ENCODE data around the gene ANKRD12.
"Not testable (repeated sequence)": the region's sequence is repeated elsewhere in the genome, so short reads cannot be mapped to it uniquely, and the experiment has no call there.

The ANKRD12 gene

DNA sequence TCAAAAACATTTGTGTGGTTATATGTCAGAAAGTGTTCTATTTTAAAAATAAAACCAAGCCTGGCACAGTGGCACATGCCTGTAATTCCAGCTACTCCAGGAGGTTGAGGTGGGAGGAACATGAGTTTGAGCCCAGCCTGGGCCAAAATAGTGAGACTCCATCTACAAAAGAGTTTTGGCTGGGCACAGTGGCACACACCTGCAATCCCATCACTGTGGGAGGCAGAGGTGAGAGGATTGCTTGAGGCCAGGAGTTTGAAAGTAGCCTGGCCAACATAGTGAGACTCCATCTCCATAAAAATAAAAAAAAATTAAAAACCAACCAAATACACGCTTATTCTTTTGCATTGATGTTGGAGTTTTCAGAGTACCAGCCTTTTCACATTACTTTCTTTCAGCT is 9.6 kb downstream of the ANKRD12 start:
- DNase-seq (ENCODE audit: low read depth), result no peak

DNA sequence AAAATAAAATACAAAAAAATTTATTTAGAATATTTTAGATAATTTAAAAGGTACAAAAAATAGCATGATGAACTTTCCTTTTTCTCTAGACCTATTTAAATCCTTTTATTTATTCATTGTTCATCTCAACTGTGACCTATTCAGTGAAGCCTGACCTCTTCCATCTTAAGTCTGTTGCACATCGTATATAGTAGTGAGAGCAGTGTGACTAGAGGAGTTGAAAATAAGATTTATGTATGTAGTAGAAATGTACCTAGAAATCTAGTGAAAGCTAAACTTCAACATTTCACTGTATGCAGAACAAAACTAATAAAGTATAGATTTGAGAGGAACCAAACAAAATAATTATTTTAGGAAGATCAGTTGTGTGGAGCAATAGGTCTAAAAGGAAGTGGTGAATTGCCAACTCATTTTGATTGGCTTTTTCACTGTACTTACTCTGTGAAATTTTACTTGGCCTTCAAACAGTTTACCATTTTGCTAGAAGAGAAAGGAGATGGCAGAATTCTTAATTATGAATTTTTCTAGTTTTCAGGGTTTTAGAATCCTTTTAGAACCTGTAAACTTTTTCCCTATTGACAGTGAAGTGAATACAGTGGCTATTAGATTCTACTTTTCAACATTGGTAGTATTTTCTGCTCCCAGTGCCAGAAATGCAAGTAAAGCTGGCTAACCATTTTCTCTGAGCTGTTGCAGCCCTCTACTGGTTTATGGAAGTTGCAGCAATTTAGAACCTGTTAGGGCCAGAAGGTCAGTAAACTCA is 11.0 kb downstream of the ANKRD12 start:
- DNase-seq (ENCODE audit: low read depth), result no peak

DNA sequence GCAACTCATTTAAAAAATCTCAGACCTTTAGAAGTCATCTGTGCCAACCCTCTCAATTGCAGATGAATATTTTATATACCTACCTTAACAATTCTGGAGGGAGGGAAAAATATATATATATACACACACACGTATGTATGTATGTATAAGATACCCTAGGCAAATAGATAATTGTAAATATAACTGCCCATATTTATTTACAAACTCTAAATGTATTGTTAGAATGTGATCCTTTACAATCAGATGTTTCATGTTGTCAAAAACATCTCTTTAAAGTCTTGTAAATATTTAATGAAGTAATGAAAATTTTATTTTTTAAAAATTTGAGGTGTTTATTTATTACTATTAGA is 11.6 kb downstream of the ANKRD12 start:
- no peak for DNase-seq (ENCODE audit: low read depth)

DNA sequence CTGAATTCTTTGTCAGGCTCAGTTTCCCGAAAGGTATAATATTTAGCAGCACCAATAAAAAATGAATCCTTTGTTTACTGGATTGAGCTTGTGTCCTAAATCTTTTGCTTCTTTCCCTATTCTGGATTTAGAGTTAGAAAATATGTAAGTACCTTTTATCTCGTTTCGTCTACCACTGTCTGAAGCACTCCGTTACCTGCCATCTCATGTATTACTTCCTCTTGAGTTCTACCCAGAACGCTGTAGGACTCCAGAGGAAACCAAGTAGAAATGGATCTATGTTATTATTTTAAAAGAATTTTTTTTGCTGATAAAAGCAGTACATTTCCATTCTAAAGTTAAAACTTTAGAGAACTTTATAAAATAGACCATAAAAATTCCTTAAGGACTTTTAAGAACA is 13.5 kb downstream of the ANKRD12 start:
- no peak for DNase-seq (ENCODE audit: low read depth)

DNA sequence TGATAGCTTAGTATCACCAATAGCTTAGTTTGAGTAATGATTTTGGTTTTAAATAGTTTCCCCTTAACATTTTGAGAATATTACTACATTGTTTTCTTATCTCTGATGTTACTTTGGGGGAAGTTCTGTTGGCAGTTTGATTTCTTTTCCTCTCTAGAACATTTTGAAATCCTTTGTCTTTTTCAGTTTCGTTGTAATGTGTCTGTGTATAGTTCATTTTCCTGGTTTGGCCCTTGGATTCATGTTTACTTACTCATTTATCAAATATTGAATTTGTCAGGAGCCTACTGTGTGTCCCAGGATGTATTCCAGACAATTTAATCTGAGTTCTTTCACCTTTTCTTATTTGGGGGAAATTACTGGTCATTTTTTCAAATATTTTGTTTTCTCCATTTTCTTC is 16.7 kb downstream of the ANKRD12 start:
- DNase-seq (ENCODE audit: low read depth), result no peak

DNA sequence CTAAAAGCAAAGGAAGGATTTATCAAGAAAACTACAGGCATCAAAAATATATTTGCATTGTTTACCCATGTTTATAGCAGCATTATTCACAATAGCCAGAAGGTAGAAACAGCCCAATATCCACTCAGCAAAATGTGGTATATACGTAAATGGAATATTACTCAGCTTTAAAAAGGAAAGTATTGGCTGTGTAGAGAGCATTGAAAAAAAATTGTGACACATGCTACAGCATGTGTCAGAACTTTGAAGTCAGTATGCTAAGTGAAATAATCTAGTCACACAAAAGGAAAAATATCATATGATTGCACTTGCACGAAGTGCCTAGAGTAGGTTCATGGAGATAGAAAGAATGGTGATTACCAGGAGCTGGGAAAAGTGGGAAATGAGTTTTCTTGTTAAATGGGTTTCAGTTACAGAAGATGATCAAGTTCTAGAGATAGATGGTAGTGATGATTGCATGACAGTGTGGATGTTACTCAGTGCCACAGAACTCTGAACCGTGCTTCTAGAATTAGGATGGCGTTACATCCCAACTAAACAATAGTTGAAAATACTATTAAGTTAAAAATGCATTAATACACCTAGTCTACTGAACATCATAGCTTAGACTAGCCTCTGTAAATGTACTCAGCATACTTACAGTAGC is 20.1 kb downstream of the ANKRD12 start:
- DNase-seq (ENCODE audit: low read depth), result no peak

DNA sequence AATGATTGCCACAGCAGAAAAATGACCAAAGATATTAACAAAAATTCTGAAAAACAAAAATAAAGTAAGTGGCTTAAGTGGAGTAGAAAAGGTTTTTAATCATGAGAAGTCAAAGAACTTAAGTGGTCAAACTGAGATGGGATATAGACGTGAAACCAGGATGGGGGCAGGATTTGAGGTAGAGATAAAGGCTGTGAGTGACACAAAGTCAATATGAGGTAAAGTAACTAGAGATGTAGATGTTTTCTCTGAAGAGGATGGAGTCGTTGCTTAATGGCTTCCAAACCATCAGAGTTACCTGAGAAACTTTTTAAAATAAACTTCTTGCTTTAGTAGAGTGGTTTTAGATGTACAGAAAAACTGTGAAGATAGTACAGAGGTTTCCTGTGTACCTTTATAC is 21.2 kb downstream of the ANKRD12 start:
- no peak for DNase-seq (ENCODE audit: low read depth)

DNA sequence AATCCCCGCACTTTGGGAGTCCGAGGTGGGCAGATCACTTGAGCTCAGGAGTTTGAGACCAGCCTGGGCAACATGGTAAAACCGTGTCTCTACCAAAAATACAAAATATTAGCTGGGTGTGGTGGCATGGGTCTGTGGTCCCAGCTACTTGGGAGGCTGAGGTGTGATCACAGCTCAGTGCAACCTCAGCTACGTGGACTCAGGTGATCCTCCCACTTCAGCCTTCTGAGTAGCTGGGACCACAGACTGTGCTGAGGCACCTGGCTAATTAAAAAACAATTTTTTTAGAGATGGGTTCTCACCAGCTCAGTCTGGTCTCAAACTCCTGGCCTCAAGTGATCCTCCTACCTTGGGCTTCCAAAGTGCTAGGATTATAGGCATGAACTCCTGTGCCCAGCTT is 23.4 kb downstream of the ANKRD12 start:
- DNase-seq (ENCODE audit: low read depth), result no peak

DNA sequence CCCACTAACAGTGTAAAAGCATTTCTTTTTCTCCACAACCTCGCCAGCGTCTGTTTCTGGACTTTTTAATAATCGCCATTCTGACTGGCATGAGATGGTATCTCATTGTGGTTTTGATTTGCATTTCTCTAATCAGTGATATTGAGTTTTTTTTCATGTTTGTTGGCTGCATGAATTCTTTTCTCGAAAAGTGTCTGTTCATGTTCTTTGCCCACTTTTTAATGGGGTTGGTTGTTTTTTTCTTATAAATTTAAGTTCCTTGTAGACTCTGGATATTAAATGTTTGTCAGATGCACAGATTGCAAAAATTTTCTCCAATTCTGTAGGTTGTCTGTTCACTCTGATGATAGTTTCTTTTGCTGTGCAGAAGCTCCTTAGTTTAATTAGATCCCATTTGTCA is 26.1 kb downstream of the ANKRD12 start:
- not testable (repeated sequence) for DNase-seq (ENCODE audit: low read depth)

DNA sequence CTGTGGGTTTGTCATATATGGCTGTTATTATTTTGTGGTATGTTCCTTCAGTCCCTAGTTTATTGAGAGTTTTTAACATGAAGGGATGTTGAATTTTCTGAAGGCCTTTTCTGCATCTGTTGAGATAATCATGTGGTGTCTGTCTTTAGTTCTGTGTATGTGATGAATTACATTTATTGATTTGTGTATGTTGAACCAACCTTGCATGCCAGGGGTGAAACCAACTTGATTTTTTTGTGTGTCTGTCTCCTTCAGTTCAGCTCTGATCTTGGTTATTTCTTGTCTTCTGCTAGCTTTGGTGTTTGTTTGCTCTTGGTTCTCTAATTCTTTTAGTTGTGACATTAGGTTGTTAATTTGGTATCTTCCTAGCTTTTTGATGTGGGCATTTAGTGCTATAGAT is 27.6 kb downstream of the ANKRD12 start:
- not testable (repeated sequence) for DNase-seq (ENCODE audit: low read depth)

DNA sequence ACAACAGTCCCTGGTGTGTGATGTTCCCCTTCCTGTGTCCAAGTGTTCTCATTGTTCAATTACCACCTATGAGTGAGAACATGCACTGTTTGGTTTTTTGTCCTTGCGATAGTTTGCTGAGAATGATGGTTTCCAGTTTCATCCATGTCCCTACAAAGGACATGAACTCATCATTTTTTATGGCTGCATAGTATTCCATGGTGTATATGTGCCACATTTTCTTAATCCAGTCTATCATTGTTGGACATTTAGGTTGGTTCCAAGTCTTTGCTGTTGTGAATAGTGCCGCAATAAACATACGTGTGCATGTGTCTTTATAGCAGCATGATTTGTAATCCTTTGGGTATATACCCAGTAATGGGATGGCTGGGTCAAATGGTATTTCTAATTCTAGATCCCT is 29.3 kb downstream of the ANKRD12 start:
- not testable (repeated sequence) for DNase-seq (ENCODE audit: low read depth)

DNA sequence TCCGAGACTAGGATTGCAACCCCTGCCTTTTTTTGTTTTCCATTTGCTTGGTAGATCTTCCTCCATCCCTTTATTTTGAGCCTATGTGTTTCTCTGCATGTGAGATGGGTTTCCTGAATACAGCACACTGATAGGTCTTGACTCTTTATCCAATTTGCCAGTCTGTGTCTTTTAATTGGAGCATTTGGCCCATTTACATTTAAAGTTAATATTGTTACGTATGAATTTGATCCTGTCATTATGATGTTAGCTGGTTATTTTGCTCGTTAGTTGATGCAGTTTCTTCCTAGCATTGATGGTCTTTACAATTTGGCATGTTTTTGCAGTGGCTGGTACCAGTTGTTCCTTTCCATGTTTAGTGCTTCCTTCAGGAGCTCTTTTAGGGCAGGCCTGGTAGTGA is 32.9 kb downstream of the ANKRD12 start:
- not testable (repeated sequence) for DNase-seq (ENCODE audit: low read depth)

DNA sequence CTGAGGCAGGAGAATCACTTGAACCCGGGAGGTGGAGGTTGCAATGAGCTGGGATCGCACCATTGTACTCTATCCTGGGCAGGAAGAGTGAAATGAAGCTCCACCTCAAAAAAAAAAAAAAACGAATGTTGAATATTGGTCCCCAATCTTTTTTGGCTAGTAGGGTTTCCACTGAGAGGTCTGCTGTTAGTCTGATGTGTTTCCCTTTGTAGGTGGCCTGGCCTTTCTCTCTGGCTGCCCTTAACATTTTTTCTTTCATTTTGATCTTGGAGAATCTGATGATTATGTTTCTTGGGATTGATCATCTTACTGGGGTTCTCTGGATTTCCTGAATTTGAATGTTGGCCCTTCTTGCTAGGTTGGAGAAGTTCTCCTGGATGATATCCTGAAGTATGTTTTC is 35.3 kb downstream of the ANKRD12 start:
- DNase-seq (ENCODE audit: low read depth), result not testable (repeated sequence)

DNA sequence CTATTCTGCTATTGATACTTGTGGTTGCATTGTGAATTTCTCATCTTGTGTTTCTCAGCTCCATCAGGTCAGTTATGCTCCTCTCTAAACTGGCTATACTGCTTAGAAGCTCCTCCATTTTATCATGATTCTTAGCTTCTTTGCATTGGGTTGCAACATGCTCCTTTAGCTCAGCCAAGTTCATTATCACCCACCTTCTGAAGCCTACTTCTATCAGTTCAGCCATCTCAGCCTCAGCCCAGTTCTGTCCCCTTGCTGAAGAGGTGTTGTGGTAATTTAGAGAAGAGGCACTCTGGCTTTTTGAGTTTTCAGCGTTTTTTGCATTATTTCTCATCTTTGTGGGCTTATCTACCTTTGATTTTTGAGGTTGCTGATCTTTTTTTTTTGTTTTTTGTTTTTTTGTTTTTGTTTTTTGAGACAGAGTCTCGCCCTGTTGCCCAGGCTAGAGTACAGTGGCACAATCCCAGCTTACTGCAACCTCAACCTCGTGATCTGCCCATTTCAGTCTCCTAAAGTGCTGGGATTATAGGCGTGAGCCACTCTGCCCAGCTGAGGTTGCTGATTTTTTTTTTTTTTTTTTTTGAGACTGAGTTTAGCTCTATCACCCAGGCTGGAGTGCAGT is 36.0 kb downstream of the ANKRD12 start:
- DNase-seq (ENCODE audit: low read depth), result no peak

DNA sequence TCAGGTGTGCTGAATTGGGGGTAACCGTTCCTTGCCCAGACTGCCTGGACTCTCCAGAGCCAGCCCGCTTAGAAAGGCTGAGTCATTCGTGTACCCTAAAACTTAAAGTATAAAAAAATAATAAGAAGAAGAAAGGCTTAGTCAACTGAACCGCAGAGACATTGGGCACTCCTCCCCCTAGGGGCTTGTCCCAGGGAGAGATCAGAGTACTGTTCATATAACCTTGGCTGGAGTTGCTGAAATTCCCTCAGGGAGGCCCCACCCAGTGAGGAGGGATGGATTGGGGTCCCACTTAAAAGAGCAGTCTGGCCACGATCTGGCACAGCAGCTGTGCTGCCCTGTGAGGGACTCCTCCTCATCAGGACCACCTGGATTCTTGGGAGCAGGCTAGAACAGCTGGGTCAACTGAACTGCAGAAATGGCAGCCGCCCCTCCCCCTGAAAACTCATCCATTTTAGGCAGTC is 37.2 kb downstream of the ANKRD12 start:
- no peak for DNase-seq (ENCODE audit: low read depth)

DNA sequence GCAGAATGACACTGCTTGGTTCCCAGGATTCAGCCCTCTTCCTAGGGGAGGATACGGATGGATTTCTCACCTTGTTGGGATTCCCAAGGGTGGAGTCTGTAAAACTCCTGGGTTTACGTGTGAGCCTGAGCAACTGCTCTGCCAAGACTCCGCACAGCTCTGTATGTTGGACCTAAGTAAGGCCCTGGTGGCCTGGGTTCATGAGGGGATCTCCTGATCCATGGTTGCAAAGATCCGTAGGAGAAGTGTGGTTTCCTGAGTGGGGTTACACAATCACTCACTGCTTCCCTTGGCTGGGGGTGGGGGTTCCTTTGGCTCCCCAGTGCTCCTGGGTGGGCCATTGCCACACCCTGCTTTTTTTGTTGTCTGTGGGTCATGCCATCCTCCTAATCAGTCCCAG is 37.7 kb downstream of the ANKRD12 start:
- DNase-seq (ENCODE audit: low read depth), result no peak

DNA sequence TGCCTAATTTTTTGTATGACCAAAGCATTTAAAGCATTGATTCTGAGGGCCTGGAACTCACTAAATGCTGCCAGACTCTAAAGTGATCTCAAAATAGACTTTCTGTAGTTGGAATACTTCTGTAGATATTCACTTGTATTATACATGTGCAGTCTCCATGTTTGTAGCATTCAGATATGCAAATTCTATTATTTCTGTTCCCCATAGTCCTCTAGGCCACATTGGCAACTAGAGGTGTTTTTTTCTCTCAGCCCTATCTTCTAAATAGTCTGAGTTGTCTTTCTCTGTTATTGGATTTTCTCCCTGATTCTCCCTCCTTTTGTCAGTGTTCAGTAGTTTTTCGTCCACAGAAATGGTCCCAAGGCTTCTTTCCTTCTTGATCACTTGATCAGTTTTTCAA is 38.5 kb downstream of the ANKRD12 start:
- no peak for DNase-seq (ENCODE audit: low read depth)

DNA sequence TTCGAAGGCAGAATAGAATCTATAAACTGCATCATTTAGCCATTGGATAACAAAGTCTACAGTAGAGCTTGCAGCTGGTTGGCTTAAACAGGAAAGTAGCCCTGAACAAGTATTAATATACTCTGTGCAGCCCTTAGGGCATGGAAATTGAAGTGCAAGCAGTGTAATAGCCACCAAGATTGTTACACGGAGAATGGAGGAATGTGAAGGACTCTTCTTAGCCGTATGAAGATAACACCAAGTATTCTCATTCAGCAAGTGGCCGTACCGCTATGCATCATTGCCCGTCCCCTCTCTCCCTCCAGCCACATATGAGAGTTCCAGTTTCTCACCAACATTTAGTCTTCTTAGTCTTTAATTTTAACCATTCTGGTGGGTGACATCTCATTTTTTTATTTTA is 40.5 kb downstream of the ANKRD12 start:
- DNase-seq (ENCODE audit: low read depth), result no peak

DNA sequence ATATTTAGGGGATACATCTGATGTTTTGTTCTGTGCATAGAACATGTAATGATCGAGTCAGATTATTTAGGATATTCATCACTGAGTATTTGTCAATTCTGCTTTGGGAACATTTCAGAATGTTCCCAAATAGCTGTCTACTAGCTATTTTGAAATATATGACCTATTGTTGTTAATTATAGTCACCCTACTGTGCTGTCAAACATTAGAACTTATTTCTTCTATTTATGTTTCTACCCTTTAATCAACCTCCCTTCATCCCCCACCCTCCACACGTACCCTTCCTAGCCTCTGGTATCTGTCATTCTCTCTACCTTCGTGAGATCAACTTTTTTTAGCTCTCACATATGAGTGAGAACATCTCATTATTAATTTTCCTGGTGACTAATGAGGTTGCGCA is 40.9 kb downstream of the ANKRD12 start:
- DNase-seq (ENCODE audit: low read depth), result no peak

DNA sequence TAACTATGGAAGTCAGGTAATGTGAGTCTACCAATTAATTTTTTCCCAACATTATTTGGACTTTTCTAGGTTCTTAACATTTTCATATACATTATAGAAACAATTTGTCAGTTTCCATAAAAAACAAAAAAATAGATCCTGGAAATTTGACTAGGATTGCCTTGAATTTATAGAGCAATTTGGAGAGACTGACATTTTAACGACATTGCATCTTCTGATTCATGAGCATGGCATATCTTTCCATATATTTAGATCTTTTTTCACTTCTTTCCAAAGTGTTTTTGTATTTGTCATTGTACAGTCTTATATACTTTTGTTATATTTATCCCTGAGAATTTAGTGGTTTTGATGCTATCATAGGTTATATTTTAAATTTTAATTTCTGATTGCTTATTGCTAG is 42.0 kb downstream of the ANKRD12 start:
- no peak for DNase-seq (ENCODE audit: low read depth)

DNA sequence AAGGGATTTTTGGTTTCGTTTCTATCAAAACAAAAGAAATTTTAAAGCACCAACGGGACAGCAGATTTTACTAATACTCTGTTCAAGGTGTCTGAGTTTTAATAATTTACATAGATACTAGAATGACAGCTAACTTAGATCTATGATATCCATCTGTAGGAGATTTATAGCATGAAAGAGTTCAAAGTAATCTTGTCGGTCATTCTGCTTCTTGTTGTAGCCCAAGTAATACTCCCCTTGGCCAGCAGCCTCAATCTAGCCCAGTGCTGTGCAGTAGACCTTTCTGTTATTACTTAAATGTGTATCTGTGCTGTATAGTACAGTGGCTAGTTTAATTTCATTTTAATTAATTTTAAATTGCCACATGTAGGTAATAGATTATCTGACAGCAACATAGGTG is 44.7 kb downstream of the ANKRD12 start:
- DNase-seq (ENCODE audit: low read depth), result no peak

DNA sequence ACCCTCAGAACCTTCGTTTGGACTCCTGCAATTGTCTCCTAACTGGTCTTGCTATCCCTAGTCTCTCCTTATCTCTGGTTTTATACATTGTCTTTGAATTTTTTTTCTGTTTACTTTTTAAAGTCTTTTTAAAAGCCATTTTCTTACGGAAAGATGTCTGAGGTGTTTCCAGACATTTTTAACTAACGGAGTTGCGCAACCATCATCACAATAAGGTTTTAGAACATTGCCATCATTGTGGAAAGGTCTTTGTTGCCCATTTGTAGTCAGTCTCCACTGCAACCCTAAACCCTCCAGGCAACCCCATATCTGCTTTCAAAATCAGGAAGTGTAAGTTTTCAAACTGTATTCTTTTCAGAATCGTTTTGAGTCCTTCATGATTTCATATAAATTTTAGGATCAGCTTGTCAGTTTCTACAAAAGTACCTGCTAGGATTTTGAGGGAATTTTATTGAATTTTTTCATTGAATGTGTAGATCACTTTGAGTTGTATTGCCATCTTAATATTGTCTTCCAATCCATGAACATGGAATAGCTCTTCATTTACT is 46.3 kb downstream of the ANKRD12 start:
- DNase-seq (ENCODE audit: low read depth), result no peak

DNA sequence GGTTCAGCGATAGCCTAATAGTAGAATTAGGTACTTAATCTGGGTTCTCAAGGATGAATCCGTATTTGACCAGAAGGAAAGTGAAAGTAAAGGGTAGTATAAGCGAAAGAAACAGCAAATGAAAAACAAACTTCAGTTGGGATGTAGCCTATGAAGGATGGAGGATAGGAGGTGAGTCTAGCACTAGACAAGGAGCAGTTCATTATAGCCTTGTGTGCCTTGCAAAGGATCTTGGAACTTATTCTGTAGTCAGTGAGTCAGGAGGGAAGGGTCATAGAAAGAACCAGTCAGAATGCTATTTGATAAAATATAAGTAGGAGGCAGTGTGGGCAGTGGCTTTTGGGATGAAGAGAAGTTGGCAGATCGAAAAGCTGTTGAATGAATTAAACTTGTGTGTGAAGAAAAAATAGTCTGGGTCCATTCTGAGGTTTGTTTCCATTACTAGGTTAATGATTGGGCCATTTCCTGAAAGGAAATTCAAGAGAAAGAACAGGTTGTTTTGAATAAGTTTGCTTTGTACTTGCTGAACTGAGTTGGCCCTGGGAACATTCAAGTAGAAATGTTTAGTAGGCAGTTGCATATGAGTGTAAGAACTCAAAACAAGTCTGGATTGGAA is 48.5 kb downstream of the ANKRD12 start:
- DNase-seq (ENCODE audit: low read depth), result no peak
